HepG2 (cell line): ENCODE measurements around the gene OGFOD3. TPM values are rescaled to one million over a fixed set of nuclear protein-coding genes. Genes with fewer than 3 reads are reported as not detected.

Source experiments
- ADNP ChIP-seq: sonication (generic); formaldehyde crosslinking; IDR thresholded peaks from 2 replicates; pipeline ENCODE4 v1.4.0; 2020; ENCODE audit warnings: missing genetic modification reagents
- KMT2B ChIP-seq: IDR thresholded peaks from 2 replicates; pipeline ENCODE4 v1.6.1; 2016; ENCODE audit warnings: missing genetic modification reagents, missing compliant biosample characterization
- NFYC ChIP-seq: IDR thresholded peaks from 2 replicates; pipeline ENCODE4 v1.6.1; 2016; ENCODE audit warnings: missing genetic modification reagents, missing compliant biosample characterization
- NPAS2 ChIP-seq: sonication (generic); formaldehyde crosslinking; IDR thresholded peaks from 2 replicates; pipeline ENCODE4 v1.8.0; 2022; ENCODE audit warnings: mild to moderate bottlenecking, missing genetic modification reagents, borderline replicate concordance
- PAF1 ChIP-seq: IDR thresholded peaks from 2 replicates; pipeline ENCODE4 v1.6.1; 2016; ENCODE audit warnings: missing genetic modification reagents, missing compliant biosample characterization
- RAD51 ChIP-seq: fragments of 450-650 bp; IDR thresholded peaks from 2 replicates; pipeline ENCODE4 v1.6.1; 2016; ENCODE audit warnings: borderline replicate concordance
- SUZ12 ChIP-seq: fragments of 150-350 bp; IDR thresholded peaks from 2 replicates; pipeline ENCODE4 v1.6.1; 2014; ENCODE audit warnings: low read depth, low read length
- TGIF2 ChIP-seq: IDR thresholded peaks from 2 replicates; pipeline ENCODE4 v1.6.1; 2016; ENCODE audit warnings: control low read depth, missing compliant biosample characterization
- TRIM24 ChIP-seq: sonication (generic); formaldehyde crosslinking; IDR thresholded peaks from 2 replicates; pipeline ENCODE4 v1.8.0; 2022; ENCODE audit warnings: mild to moderate bottlenecking, missing genetic modification reagents
- XRCC5 ChIP-seq: fragments of 200-400 bp; formaldehyde crosslinking; optimal IDR thresholded peaks from 2 replicates; pipeline ENCODE3; 2017; ENCODE audit warnings: mild to moderate bottlenecking, low read length
- YEATS4 ChIP-seq: sonication (generic); formaldehyde crosslinking; IDR thresholded peaks from 2 replicates; pipeline ENCODE4 v1.4.0; 2020; ENCODE audit warnings: missing genetic modification reagents, borderline replicate concordance
- ZNF335 ChIP-seq: sonication (generic); formaldehyde crosslinking; IDR thresholded peaks from 2 replicates; pipeline ENCODE4 v1.4.0; 2020; ENCODE audit warnings: missing genetic modification reagents
- ZNF432 ChIP-seq: sonication (generic); formaldehyde crosslinking; IDR thresholded peaks from 2 replicates; pipeline ENCODE4 v1.5.0; 2020; ENCODE audit warnings: missing genetic modification reagents, mild to moderate bottlenecking, borderline replicate concordance
- ZNF572 ChIP-seq: sonication (generic); formaldehyde crosslinking; IDR thresholded peaks from 2 replicates; pipeline ENCODE4 v1.5.1; 2020; ENCODE audit warnings: mild to moderate bottlenecking, missing genetic modification reagents
- polyA plus RNA-seq, 8 experiments: library from polyadenylated mRNA; depleted of rRNA in 3 of 8; stranded (reverse) in 7 of 8; unstranded in 1 of 8; fragments of >200 nt; fragmentation: Illumina TruSeq in 4 of 8; extraction: Trizol in 4 of 8; gene quantifications; 2 replicates each; pipeline versions ENCODE4 v1.2.1 to v1.2.3, GENCODE V29; 2011 to 2016; ENCODE audit warnings: low read depth in 4 of 8, missing spikeins in 1 of 8, mixed read lengths in 1 of 8; ENCODE audit not compliant: insufficient read depth in 1 of 8
- total RNA-seq, 5 experiments: library from RNA; depleted of rRNA; stranded (reverse); fragments of >200 nt; fragmentation: Illumina TruSeq; extraction: Trizol; gene quantifications; 2 replicates each; pipeline ENCODE4 v1.2.3, GENCODE V29; 2016; ENCODE audit warnings: low read depth in 1 of 5
- TF ChIP-seq, protein P1 (sequence below): sonication (generic); formaldehyde crosslinking; IDR thresholded peaks from 2 replicates; pipeline ENCODE4 v1.4.0; 2020; ENCODE audit warnings: missing genetic modification reagents, borderline replicate concordance
- TF ChIP-seq, protein P2 (sequence below): sonication (generic); formaldehyde crosslinking; IDR thresholded peaks from 2 replicates; pipeline ENCODE4 v1.5.1; 2020; ENCODE audit warnings: mild to moderate bottlenecking, missing genetic modification reagents
- TF ChIP-seq, protein P3 (sequence below): sonication (generic); formaldehyde crosslinking; IDR thresholded peaks from 2 replicates; pipeline ENCODE4 v1.8.1; 2022; ENCODE audit warnings: low read depth, mild to moderate bottlenecking, missing genetic modification reagents
- TF ChIP-seq, protein P4 (sequence below): sonication (generic); formaldehyde crosslinking; IDR thresholded peaks from 2 replicates; pipeline ENCODE4 v1.8.0; 2022; ENCODE audit warnings: missing genetic modification reagents, mild to moderate bottlenecking, moderate library complexity, borderline replicate concordance

OGFOD3 gene
- total and polyA plus RNA-seq, 2 of the 13 experiments (the other 11 are each of a cell fraction or from before 2014, with no cell fraction given): 40.0 to 42.1 TPM

DNA sequence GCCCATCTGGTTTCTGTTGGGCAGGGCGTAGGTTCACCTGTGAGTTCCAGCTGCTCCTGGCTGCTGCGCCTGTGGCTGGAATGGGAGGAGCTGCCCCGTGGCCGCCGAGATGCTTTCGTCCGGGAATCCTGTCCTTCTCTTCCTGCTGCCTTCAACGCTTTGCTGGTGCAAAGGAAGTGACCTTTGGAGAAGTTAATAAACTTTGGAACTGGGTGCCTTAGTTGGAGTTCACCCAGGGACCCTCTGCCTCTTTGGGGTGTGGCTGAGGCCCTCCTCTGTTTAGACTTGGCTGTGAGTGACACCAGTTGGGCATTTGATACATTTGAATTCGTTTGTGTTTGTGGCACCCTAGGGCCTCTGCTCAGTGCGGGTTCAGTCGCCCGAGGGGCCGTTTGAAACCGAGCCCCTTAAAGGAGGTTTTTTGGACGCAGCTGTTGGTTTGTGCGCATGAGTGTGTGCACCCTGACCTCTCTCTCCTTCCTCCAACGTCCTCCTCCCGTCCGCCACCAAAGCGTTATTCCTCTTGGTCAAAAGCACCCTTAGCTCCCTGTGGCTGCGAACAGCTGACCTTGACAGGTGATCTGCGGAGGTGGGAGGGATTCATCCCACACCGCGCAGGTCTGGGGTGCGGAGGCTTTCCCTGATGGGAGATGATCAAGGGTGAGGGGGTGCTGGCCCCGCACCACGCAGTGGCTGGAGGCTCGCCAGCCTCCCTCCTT lies 75.9 kb downstream of the OGFOD3 start (continued):
- no peak for TF ChIP-seq ADNP (CRISPR knock-in tag)
- no peak for TF ChIP-seq NPAS2 (CRISPR knock-in tag)
- TF ChIP-seq, protein P1, sequence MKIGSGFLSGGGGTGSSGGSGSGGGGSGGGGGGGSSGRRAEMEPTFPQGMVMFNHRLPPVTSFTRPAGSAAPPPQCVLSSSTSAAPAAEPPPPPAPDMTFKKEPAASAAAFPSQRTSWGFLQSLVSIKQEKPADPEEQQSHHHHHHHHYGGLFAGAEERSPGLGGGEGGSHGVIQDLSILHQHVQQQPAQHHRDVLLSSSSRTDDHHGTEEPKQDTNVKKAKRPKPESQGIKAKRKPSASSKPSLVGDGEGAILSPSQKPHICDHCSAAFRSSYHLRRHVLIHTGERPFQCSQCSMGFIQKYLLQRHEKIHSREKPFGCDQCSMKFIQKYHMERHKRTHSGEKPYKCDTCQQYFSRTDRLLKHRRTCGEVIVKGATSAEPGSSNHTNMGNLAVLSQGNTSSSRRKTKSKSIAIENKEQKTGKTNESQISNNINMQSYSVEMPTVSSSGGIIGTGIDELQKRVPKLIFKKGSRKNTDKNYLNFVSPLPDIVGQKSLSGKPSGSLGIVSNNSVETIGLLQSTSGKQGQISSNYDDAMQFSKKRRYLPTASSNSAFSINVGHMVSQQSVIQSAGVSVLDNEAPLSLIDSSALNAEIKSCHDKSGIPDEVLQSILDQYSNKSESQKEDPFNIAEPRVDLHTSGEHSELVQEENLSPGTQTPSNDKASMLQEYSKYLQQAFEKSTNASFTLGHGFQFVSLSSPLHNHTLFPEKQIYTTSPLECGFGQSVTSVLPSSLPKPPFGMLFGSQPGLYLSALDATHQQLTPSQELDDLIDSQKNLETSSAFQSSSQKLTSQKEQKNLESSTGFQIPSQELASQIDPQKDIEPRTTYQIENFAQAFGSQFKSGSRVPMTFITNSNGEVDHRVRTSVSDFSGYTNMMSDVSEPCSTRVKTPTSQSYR (CRISPR knock-in tag): no peak
- TF ChIP-seq TGIF2 (CRISPR knock-in tag): peak; percentile 83; the same call in 1 of the 2 replicates
- TF ChIP-seq ZNF335 (CRISPR knock-in tag): 0 out of 2 replicates have a peak, but pooled peaks have one; percentile 29
- TF ChIP-seq, protein P2, sequence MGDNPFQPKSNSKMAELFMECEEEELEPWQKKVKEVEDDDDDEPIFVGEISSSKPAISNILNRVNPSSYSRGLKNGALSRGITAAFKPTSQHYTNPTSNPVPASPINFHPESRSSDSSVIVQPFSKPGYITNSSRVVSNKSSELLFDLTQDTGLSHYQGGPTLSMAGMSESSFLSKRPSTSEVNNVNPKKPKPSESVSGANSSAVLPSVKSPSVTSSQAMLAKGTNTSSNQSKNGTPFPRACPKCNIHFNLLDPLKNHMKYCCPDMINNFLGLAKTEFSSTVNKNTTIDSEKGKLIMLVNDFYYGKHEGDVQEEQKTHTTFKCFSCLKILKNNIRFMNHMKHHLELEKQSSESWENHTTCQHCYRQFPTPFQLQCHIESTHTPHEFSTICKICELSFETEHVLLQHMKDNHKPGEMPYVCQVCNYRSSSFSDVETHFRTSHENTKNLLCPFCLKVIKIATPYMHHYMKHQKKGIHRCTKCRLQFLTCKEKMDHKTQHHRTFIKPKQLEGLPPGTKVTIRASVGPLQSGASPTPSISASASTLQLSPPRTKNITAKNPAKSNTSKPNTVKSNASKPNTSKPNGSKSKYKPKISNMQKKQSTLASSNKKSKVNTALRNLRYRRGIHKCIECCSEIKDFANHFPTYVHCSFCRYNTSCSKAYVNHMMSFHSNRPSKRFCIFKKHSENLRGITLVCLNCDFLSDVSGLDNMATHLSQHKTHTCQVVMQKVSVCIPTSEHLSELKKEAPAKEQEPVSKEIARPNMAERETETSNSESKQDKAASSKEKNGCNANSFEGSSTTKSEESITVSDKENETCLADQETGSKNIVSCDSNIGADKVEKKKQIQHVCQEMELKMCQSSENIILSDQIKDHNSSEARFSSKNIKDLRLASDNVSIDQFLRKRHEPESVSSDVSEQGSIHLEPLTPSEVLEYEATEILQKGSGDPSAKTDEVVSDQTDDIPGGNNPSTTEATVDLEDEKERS: no peak
- no peak for TF ChIP-seq NFYC (CRISPR knock-in tag)
- TF ChIP-seq XRCC5: no peak
- TF ChIP-seq, protein P3, sequence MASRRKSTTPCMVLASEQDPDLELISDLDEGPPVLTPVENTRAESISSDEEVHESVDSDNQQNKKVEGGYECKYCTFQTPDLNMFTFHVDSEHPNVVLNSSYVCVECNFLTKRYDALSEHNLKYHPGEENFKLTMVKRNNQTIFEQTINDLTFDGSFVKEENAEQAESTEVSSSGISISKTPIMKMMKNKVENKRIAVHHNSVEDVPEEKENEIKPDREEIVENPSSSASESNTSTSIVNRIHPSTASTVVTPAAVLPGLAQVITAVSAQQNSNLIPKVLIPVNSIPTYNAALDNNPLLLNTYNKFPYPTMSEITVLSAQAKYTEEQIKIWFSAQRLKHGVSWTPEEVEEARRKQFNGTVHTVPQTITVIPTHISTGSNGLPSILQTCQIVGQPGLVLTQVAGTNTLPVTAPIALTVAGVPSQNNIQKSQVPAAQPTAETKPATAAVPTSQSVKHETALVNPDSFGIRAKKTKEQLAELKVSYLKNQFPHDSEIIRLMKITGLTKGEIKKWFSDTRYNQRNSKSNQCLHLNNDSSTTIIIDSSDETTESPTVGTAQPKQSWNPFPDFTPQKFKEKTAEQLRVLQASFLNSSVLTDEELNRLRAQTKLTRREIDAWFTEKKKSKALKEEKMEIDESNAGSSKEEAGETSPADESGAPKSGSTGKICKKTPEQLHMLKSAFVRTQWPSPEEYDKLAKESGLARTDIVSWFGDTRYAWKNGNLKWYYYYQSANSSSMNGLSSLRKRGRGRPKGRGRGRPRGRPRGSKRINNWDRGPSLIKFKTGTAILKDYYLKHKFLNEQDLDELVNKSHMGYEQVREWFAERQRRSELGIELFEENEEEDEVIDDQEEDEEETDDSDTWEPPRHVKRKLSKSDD (CRISPR knock-in tag): no peak
- TF ChIP-seq, protein P4, sequence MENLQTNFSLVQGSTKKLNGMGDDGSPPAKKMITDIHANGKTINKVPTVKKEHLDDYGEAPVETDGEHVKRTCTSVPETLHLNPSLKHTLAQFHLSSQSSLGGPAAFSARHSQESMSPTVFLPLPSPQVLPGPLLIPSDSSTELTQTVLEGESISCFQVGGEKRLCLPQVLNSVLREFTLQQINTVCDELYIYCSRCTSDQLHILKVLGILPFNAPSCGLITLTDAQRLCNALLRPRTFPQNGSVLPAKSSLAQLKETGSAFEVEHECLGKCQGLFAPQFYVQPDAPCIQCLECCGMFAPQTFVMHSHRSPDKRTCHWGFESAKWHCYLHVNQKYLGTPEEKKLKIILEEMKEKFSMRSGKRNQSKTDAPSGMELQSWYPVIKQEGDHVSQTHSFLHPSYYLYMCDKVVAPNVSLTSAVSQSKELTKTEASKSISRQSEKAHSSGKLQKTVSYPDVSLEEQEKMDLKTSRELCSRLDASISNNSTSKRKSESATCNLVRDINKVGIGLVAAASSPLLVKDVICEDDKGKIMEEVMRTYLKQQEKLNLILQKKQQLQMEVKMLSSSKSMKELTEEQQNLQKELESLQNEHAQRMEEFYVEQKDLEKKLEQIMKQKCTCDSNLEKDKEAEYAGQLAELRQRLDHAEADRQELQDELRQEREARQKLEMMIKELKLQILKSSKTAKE: no peak
- TF ChIP-seq PAF1 (CRISPR knock-in tag): 0 out of 2 replicates have a peak, but pooled peaks have one; percentile 18
- no peak for TF ChIP-seq YEATS4 (CRISPR knock-in tag)
- TF ChIP-seq KMT2B (CRISPR knock-in tag): no peak
- no peak for TF ChIP-seq TRIM24 (CRISPR knock-in tag)
- no peak for TF ChIP-seq SUZ12
- no peak for TF ChIP-seq RAD51
- no peak for TF ChIP-seq ZNF432 (CRISPR knock-in tag)
- no peak for TF ChIP-seq ZNF572 (CRISPR knock-in tag)
